ENCODE measurements around the gene ENTREP3. TPM values are rescaled to one million over a fixed set of nuclear protein-coding genes. Genes with fewer than 3 reads are reported as not detected.

ENTREP3 gene
- total and polyA plus RNA-seq, 10 donors: 6.5 to 19.3 (median 11.9) TPM

DNA sequence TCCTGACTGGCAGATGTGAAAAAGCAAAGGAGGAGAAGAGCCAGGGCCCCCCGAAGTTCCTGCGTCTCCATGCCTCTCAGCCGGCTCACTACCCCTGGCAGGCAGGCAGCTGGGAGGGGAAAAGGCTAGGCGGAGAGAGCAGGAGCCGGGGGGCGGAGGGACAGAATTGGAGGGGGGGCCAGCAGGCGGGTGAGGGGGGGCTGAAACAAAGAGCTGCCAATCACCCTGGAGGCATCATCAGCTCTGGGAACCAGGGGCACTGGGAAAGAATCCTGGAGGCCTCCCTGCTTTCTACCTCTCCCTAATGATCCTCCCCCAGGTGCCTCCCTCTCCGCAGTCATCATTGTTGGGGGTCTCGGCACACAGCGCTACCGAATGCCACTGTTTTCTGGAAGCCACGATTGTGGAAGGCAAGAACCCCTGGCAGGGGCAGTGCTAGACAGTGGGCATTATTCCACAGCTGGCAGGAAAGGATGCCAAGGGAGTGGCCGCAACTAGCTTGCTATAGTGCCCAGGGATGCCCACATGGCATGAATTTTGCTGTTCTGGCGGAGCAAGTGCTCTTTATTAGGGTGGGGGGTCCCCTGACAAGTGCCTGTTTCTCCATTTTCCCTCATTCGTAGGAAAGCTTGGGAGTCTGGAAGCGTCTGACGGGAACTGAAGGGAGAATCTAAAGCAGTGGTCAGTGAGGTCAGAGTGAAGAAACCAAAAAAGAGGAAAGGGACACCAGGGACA lies 47.3 kb downstream of the ENTREP3 start, which contains the start of gene THBS3:
THBS3 (minus strand) TSS at position 92 of the 735 bp plus-strand sequence; CDS start at position 71, 21 bp downstream.
- peak; percentile 79 for DNase-seq
- intact Hi-C loops (cut with DNase I; ENCODE audit: low total_unique reads): no loop called here

DNA sequence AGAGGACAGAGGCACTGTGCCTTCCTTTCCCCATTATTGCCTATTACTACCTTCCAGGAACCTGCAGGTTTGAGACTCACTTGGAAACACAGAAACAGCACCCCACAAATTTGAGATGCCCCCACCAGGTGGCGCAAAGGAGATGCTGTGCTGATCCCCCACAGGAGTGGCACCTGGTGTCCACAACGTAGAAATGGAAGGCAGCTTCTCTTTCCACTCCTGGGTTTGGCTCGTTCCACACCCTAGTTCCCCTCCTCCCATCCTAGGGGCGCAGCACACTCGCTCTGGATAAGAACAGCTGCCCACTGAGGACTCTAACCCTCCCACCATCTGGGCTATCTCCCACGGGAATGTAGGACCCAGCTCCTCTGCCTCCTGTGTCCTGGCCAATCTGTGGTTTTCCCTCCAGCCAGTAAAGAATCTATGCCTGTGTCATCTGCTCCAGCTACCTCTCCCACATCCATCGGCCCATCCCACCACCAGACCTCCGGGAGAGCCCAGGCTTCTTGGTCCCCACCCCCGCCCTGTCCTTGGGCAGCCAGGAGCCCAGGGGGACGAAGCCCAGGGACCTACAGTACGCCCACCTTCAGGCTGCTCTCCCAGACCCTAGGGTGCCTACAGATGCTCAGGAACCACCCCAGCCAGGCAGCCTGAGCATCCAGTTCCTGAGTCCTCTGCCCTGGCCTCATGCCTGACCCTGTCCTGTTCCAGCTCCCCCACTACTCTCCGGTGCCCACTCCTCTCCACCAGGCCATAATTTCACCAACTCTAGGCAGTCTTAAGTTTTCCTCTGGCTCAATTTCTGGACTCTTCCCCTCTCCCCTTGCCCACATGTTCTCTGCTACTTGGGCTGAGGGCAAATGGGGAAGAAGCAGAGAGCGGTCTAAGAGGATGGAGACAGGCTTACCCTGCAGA lies 48.1 kb downstream of the ENTREP3 start:
- peaks cover 20 to 54% (median 36%) of the 10 kb centered on the region in 6 donors for H3K4me1 ChIP-seq
- TF ChIP-seq, protein P1, sequence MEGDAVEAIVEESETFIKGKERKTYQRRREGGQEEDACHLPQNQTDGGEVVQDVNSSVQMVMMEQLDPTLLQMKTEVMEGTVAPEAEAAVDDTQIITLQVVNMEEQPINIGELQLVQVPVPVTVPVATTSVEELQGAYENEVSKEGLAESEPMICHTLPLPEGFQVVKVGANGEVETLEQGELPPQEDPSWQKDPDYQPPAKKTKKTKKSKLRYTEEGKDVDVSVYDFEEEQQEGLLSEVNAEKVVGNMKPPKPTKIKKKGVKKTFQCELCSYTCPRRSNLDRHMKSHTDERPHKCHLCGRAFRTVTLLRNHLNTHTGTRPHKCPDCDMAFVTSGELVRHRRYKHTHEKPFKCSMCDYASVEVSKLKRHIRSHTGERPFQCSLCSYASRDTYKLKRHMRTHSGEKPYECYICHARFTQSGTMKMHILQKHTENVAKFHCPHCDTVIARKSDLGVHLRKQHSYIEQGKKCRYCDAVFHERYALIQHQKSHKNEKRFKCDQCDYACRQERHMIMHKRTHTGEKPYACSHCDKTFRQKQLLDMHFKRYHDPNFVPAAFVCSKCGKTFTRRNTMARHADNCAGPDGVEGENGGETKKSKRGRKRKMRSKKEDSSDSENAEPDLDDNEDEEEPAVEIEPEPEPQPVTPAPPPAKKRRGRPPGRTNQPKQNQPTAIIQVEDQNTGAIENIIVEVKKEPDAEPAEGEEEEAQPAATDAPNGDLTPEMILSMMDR (IDR thresholded peaks at IDR 0.05 in 8 of 11, conservative IDR thresholded peaks at IDR 0.05 in 3 of 11): peak; percentile 76 to 92 (median 87)
- TF ChIP-seq POLR2A (IDR thresholded peaks at IDR 0.05) (no peak), POLR2AphosphoS5 (IDR thresholded peaks at IDR 0.05) (peak in 1 of 3 donors; percentile 57)
- no peaks in the 10 kb centered on the region for H3K27me3 ChIP-seq (replicated peaks in 1 of 7)
- intact Hi-C loops (cut with DNase I; ENCODE audit: low total_unique reads): no loop called here
- H3K27ac ChIP-seq: peak overlapping the region in 7 of 8 donors; percentile 96 to 100 (median 99)
- H3K4me3 ChIP-seq: peak overlapping the region in 3 of 8 donors; percentile 81 to 93 (median 86)
- peak; percentile 94 for DNase-seq
- 24 to 34% (median 30%) methylated on average over 13 of the region's 13 CpGs for WGBS, 5 donors
- H3K36me3 ChIP-seq: peaks cover 0 to 18% (median 0%) of the 10 kb centered on the region in 6 donors
- no peaks in the 10 kb centered on the region for H3K9me3 ChIP-seq

More for the DNA sequence above, 47.3 kb downstream of the ENTREP3 start, which contains the start of gene THBS3:
- no peaks in the 10 kb centered on the region for H3K27me3 ChIP-seq (replicated peaks in 1 of 7)
- peak within 1 kb of the TSS; percentile 70 to 97 (median 88) for H3K4me3 ChIP-seq
- TF ChIP-seq, protein P1 (IDR thresholded peaks at IDR 0.05 in 8 of 11, conservative IDR thresholded peaks at IDR 0.05 in 3 of 11): peak in 1 of 11 experiments; percentile 17
- TF ChIP-seq POLR2A (IDR thresholded peaks at IDR 0.05): no peak
- no peak for TF ChIP-seq POLR2AphosphoS5 (IDR thresholded peaks at IDR 0.05)
- peaks cover 20 to 54% (median 36%) of the 10 kb centered on the region in 6 donors for H3K4me1 ChIP-seq
- peak within 1 kb of the TSS; percentile 91 to 100 (median 99) for H3K27ac ChIP-seq
- H3K36me3 ChIP-seq: peaks cover 0 to 27% (median 0%) of the 10 kb centered on the region in 6 donors
- WGBS, 5 donors: 23 to 37% (median 27%) methylated on average over 17 of the region's 17 CpGs
- no peaks in the 10 kb centered on the region for H3K9me3 ChIP-seq

DNA sequence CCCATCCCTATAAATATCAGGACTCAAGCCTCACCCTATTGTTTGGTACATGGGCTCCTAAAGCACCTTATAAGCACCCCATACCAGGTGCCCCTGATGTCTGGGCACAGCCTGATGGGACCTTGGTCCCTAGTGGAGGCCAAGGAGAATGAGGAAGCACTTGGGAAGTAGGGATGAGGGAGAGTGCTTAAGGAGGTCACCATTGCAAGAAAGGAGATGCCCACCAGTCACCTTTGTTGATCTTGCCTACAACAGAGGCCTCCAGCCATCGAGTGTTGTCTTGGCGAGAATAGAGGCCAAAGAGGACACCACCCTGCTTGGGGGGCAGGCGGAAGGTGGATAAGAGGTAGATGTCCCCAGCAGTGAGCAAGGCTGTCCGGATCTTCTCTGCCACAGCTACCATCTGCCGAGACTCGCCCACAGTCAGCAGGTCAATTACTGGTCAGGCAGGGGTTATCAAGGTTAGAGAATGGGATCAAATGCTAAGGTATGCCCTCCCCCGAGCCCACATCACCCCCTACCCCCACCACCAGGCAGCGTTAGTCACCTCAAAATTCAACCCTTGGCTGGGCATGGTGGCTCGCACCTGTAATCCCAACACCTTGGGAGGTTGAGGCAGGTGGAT lies 49.2 kb downstream of the ENTREP3 start:
- Histone ChIP-seq H3K36me3 (peaks cover 0 to 8% (median 0%) of the 10 kb centered on the region in 6 donors), H3K4me1 (peaks cover 20 to 44% (median 35%) of the 10 kb centered on the region in 6 donors), H3K27ac (no peak overlapping the region), H3K9me3 (no peaks in the 10 kb centered on the region), H3K27me3 (replicated peaks in 1 of 7) (no peaks in the 10 kb centered on the region), H3K4me3 (no peak overlapping the region)
- intact Hi-C loops (cut with DNase I; ENCODE audit: low total_unique reads): no loop called here
- no peak for TF ChIP-seq POLR2AphosphoS5 (IDR thresholded peaks at IDR 0.05)
- TF ChIP-seq, protein P1 (IDR thresholded peaks at IDR 0.05 in 8 of 11, conservative IDR thresholded peaks at IDR 0.05 in 3 of 11): no peak
- TF ChIP-seq POLR2A (IDR thresholded peaks at IDR 0.05): no peak
- DNase-seq: peak; percentile 66
- 77 to 83% (median 79%) methylated on average over 9 of the region's 9 CpGs for WGBS, 5 donors
